SK-N-MC (cell line): ENCODE measurements around the gene ADGRL1.

Experiments
- DNase-seq: peaks from one replicate; pipeline ENCODE4 v3.0.0-alpha.2; 2011; ENCODE audit warnings: low read depth, low spot score
- H3K27ac ChIP-seq: fragments of 200-600 bp; sonication (generic); 2 replicates; pipeline ENCODE4 v1.5.1; 2016; ENCODE audit warnings: mixed run types
- H3K36me3 ChIP-seq: fragments of 200-600 bp; sonication (generic); 2 replicates; pipeline ENCODE4 v1.6.1; 2017; ENCODE audit warnings: antibody characterized with exemption, low read length, mixed read lengths; ENCODE audit not compliant: insufficient read depth
- H3K4me3 ChIP-seq: fragments of 200-600 bp; sonication (generic); 2 replicates; pipeline ENCODE4 v1.5.1; 2016
- H3K9ac ChIP-seq: fragments of 200-600 bp; sonication (generic); 2 replicates; pipeline ENCODE4 v1.8.0; 2017; ENCODE audit warnings: mixed run types, mixed read lengths; ENCODE audit not compliant: insufficient read length
- H3K9me3 ChIP-seq: fragments of 200-600 bp; sonication (generic); 2 replicates; pipeline ENCODE4 v1.6.1; 2017; ENCODE audit warnings: low read depth, mild to moderate bottlenecking, antibody characterized with exemption, low read length, moderate library complexity, mixed read lengths
- EZH2 ChIP-seq: fragments of 200-600 bp; sonication (generic); IDR thresholded peaks from one replicate; pipeline ENCODE4 v1.6.1; 2017; ENCODE audit warnings: antibody characterized with exemption
- FOXP2 ChIP-seq: optimal IDR thresholded peaks from 2 replicates; pipeline ENCODE3; 2011; ENCODE audit warnings: mild to moderate bottlenecking, moderate library complexity; ENCODE audit not compliant: insufficient read depth; ENCODE audit errors: extremely low read length, control extremely low read depth
- POLR2AphosphoS5 ChIP-seq: IDR thresholded peaks from 2 replicates; pipeline ENCODE4 v1.6.1; 2012; ENCODE audit warnings: mild to moderate bottlenecking, low read depth, low read length, borderline replicate concordance

The ADGRL1 gene

GRCh38 chr19:14138576-14139265 is 67.2 kb downstream of the ADGRL1 start:
- Histone ChIP-seq H3K9ac (no peak overlapping the region), H3K27ac (0 out of 2 replicates have a peak overlapping the region, but pooled peaks have one; percentile 27), H3K36me3 (no peaks in the 10 kb centered on the region), H3K4me3 (no peak overlapping the region), H3K9me3 (no peaks in the 10 kb centered on the region)
- no peak for TF ChIP-seq FOXP2
- no peak for TF ChIP-seq POLR2AphosphoS5
- no peak for TF ChIP-seq EZH2
- DNase-seq: no peak

GRCh38 chr19:14136509-14137281 is 69.3 kb downstream of the ADGRL1 start, which contains the start of gene ASF1B:
ASF1B (minus strand) TSS chr19:14136589; CDS start chr19:14136456, 133 bp downstream.
- TF ChIP-seq POLR2AphosphoS5: peak; percentile 88
- TF ChIP-seq EZH2: no peak
- no peak for TF ChIP-seq FOXP2
- Histone ChIP-seq H3K36me3 (no peaks in the 10 kb centered on the region), H3K9ac (peak within 1 kb of the TSS; percentile 89), H3K4me3 (peak within 1 kb of the TSS; percentile 93), H3K9me3 (no peaks in the 10 kb centered on the region), H3K27ac (peak within 1 kb of the TSS; percentile 61; the same call in 1 of the 2 replicates)
- peak; percentile 98 for DNase-seq

- no peak for DNase-seq
- Histone ChIP-seq H3K27ac (no peak overlapping the region), H3K36me3 (no peaks in the 10 kb centered on the region), H3K9me3 (no peaks in the 10 kb centered on the region), H3K9ac (peak overlapping the region; percentile 82), H3K4me3 (peak overlapping the region; percentile 93)
- TF ChIP-seq EZH2: no peak
- no peak for TF ChIP-seq POLR2AphosphoS5
- no peak for TF ChIP-seq FOXP2
Observed at GRCh38 chr19:14135985-14136508, 69.9 kb downstream of the ADGRL1 start.

GRCh38 chr19:14135355-14135754 is 70.6 kb downstream of the ADGRL1 start:
- Histone ChIP-seq H3K4me3 (peak overlapping the region; percentile 93), H3K9me3 (no peaks in the 10 kb centered on the region), H3K9ac (peak overlapping the region; percentile 82), H3K36me3 (no peaks in the 10 kb centered on the region), H3K27ac (no peak overlapping the region)
- TF ChIP-seq FOXP2: no peak
- no peak for TF ChIP-seq EZH2
- DNase-seq: no peak

- DNase-seq: no peak
- Histone ChIP-seq H3K4me3 (no peak overlapping the region), H3K9me3 (no peaks in the 10 kb centered on the region), H3K27ac (no peak overlapping the region), H3K36me3 (no peaks in the 10 kb centered on the region), H3K9ac (no peak overlapping the region)
- no peak for TF ChIP-seq EZH2
- no peak for TF ChIP-seq FOXP2
- no peak for TF ChIP-seq POLR2AphosphoS5
Observed at GRCh38 chr19:14127929-14128509, 78.0 kb downstream of the ADGRL1 start.

- no peaks in the 10 kb centered on the region for H3K9me3 ChIP-seq
- no peak overlapping the region for H3K4me3 ChIP-seq
- TF ChIP-seq POLR2AphosphoS5 (no peak), FOXP2 (no peak), EZH2 (no peak)
- no peak for DNase-seq
- H3K27ac ChIP-seq: no peak overlapping the region
- H3K36me3 ChIP-seq: no peaks in the 10 kb centered on the region
- no peak overlapping the region for H3K9ac ChIP-seq
Observed at GRCh38 chr19:14127176-14127575, 78.8 kb downstream of the ADGRL1 start.

GRCh38 chr19:14122924-14123323 is 83.0 kb downstream of the ADGRL1 start:
- Histone ChIP-seq H3K9me3 (no peaks in the 10 kb centered on the region), H3K9ac (no peak overlapping the region), H3K27ac (no peak overlapping the region), H3K36me3 (no peaks in the 10 kb centered on the region), H3K4me3 (no peak overlapping the region)
- TF ChIP-seq EZH2 (no peak), POLR2AphosphoS5 (no peak), FOXP2 (no peak)
- DNase-seq: no peak

GRCh38 chr19:14120497-14120780 is 85.5 kb downstream of the ADGRL1 start:
- no peaks in the 10 kb centered on the region for H3K9me3 ChIP-seq
- no peak overlapping the region for H3K27ac ChIP-seq
- no peaks in the 10 kb centered on the region for H3K36me3 ChIP-seq
- H3K4me3 ChIP-seq: no peak overlapping the region
- H3K9ac ChIP-seq: no peak overlapping the region
- no peak for DNase-seq
- TF ChIP-seq POLR2AphosphoS5: no peak
- no peak for TF ChIP-seq FOXP2
- TF ChIP-seq EZH2: no peak
